Measurements from ENCODE around the gene RNF151.
"Not testable (repeated sequence)": the region's sequence is repeated elsewhere in the genome, so short reads cannot be mapped to it uniquely, and the experiment has no call there.

RNF151 gene, protein sequence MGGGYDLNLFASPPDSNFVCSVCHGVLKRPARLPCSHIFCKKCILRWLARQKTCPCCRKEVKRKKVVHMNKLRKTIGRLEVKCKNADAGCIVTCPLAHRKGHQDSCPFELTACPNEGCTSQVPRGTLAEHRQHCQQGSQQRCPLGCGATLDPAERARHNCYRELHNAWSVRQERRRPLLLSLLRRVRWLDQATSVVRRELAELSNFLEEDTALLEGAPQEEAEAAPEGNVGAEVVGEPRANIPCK

DNA sequence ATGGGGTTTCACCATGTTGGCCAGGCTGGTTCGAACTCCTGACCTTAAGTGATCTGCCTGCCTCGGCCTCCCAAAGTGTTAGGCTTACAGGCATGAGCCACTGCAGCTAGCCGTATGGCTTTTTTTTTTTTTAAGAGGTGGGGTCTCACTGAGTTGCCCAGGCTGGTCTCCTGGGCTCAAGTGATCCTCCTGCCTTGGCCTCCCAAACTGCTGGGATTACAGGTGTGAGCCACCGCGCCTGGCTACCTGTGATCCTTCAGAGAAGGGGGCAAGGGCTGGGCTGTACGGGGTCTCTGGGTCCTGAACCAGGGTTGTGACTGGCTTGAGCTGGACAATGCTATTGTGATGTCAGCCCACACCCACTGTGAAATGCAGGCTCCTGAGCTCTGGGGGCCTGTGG, at the start of gene RNF151:
Gene RNF151 (plus strand): TSS at position 397 of the 400 bp plus-strand sequence. CDS start 26 bp downstream, outside the sequence.
- no peak for DNase-seq

DNA sequence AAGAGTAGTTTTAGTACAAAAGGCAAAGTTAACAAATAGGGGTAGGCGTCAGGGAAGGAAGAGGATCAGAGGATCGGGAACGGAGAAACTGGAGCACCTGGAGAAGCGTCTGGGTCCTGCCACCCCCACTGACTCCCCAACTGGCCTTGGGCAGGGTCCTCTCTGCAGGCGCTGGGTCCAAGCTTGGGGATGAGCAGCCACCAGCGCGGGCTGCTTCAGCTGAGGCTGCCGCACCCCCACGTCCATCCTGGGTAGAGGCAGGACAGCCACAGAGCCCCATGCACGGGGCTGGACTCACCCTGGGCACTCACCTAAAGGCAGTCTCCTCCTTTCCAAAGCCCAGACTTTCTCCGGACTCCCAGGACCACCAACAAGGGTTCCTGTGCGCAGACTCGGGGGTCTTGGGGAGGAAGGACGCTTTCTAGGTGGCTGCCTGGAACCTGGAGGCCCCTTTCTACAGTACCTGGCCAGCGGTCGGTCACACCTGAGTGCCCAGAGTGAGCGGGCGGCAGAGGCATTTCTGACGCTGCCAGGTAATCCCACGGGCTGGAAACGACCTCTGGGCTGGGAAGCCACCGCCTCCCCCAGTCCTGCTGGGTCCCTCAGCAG, 49.5 kb upstream of the RNF151 start:
- no peak for DNase-seq

DNA sequence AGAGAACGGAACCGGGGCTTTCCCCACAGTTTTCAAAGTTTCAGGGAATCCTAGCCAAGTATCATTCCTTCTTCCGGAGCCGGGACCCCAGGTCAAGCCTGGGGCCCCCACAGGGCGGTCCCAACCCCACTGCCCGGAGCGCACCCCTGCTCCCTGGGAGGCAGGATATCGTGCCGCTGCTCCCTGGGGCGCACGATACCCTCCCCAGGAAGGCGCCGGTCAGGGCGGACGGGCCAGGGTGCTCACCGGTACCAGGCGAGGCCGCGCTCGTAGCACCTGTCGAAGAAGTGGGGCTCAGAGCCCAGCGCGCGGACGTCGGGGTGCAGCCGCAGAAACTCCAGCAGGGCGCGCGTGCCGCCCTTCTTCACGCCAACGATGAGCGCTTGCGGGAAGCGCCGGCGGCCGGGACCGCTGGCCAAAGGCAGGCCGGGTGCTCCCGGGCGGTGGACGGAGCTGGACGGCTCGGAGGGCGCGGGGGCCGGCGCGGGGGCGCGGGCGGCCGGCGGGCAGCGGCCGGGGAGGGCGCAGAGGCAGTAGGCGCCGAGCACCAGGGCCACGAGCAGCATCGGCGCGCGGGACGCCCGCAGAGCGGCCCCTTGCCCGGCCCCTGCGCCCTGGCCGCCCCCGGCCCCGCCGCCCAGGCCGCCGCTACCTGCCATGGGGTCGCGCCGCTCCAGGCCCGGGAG, 48.8 kb upstream of the RNF151 start:
- no peak for DNase-seq

DNA sequence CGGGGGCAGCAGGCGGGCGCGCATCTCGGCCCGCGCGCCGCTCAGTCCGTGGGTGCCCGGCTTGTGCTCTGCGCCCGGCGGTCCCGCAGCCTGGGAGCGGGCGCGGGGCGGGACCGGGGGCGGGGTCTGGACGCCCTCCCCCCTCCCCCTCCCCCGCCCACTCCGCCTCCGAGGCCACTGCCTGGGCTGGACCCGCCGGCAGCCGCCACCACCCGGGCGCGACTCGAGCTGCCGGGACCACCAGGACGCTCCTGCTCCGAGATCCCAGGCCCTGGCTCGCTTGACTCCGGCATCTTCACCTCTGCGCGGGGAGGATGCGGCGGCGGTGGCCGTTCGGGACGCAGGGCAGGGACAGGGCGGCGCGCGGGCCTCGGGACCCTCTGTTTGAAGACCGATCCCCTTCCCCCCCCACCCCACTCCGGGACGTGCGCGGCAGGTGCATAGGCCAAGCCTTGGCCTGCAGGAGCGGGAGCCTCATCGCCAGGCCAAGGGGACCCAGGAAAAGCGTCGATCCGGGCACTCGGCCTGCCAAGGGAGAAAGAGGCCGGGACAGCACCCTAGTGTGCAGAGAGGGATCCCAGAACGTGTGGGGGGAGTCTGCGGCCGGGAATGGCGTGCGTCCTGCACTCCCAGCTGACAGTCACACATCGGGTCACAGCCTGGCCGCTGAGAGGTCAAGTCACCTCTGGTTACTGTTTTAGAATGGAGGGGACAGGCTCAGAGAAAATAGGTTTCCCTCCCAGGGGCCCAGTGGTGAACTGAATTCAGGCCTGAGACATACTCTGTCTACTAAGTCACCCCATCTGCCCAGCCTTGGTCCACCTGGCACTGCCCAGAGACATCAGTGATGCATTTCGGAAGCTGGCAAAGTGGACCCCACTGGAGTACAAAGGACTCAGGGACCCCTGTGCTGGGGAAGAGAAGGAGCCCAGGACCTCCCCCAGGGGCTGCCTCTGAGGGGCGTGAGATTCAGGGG, 48.0 kb upstream of the RNF151 start, which contains the start of gene HS3ST6:
Gene HS3ST6 (minus strand): TSS at position 65 of the 976 bp plus-strand sequence. CDS start 92 bp downstream, outside the sequence.
- no peak for DNase-seq

DNA sequence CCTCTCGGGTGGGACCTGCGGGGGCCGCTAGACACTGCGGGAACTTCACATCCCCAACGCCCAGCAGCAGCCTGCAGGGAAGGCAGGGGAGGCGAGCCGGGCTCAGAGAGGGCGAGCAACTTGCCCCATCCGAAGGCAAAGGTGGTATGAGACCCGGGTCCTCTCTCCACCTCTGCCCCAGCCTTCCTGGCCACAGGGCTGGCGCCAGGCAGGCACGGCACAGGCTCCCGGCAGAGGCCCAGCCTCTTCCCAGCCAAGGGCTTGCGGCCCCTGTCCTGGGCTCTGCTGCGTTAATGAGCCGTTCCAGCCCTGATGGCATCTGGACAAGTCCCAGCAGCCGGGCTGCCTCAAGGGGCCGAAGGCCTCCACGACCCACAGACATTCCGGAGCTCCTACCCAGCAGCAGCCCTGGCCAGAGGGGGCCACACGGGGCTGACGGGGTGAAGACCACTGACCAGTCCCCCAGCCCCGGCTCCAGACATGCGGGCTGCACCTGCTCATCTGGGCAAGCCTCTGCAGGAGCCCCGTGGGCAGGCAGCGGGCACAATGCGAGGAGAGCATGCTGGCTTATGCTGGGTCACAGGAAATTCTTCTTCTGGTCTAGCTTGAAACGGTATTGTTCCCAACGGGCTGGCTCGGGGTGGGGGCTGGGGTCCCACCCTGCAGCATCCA, 47.2 kb upstream of the RNF151 start:
- DNase-seq, result no peak

DNA sequence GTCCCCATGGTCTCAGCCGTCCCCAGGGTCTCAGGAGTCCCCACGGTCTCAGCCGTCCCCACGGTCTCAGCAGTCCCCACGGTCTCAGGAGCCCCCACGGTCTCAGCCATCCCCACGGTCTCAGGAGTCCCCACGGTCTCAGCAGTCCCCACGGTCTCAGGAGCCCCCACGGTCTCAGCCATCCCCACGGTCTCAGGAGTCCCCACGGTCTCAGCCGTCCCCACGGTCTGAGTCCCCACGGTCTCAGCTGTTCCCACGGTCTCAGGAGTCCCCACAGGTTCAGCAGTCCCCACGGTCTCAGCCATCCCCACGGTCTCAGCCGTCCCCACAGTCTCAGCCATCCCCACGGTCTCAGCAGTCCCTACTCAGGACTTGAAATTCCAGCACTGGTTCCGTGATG, 46.5 kb upstream of the RNF151 start:
- DNase-seq, result not testable (repeated sequence)

DNA sequence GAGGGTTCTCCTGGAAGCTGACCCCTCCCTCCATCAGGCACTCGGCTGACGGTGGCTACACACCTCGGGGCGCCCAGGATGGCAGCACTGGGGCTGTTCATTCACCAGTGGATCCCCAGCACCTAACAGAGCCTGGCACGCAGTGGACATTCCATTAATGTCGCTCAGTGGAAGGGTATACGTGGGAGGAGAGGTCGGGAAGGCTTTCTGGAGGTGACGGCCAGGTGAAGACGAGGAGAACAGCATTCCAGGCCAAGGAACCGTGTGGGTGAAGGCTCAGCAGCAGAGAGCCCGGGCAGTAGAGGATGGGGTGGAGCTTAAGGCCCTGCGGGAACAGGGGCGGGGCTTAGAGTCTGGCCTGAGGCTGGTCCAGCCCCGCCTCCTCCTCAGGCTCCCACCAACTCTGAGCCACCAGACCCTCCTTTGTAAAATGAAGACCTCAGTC, 45.9 kb upstream of the RNF151 start:
- no peak for DNase-seq

DNA sequence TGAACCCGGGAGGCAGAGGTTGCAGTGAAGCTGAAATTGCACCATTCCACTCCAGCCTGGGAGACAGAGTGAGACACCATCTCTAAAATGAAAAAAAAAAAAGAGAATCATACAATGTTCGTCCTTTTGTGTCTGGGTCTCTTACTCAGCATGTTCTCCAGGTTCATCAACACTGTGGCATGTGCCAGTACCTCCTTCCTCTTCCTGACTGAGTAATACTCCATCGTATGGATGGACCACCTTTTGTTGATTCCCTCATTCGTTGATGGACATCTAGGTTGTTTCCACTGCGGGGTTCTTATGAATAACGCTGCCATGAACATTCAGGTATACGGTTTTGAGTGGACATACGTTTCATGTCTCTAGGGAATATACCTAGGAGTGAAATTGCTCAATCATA, 44.3 kb upstream of the RNF151 start:
- DNase-seq, result no peak

DNA sequence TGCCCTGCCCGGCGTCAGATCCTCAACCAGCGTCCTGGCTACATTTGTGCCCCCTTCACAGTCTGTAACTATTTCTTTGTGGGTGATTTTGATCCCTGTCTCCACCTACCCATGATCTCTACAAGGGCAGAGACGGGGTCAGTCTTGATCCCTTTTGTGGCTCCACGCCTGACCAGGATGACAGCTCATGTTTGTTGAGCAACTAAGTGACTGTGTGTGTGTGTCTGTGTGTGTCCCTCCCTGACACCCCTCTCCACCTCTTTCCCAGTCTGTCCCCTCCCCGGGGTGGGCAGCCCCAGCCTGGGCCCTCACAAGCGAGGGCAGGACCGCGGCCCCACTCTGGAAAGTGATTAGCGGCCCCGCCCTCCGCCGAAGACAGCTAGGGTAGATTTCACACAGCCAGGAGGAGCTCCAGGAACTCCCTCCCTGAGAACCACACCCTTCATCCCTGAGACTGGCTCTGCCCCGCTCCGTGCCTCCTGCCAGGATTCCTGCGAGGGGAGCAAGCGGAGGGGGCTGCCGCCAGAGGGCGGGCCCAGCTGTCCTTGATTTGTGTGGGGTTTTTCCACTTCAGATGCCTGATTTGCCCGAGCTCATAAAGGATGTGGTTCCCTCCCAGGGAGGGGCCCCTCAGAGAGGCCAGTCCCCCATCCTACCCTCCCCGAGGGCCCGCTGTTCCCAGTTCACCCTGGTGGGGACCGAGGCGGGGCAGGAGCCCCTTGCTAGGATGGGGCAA, 43.2 kb upstream of the RNF151 start:
- DNase-seq, result no peak

DNA sequence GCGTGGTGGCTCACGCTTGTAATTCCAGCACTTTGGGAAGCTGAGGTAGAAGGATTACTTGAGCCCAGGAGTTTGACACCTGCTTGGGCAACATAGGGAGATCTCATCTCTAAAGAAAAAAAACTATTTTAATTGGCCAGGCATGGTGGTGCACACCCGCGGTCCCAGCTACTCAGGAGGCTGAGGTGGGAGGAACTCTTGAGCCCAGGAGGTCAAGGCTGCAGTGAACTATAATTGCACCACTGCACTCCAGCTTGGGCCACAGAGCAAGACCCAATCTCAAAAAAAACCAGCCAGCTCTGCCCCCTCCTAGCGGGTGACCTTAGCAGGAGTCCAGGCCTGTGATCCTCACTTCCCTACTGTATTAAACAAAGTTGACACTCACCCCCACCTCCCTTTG, 42.6 kb upstream of the RNF151 start:
- no peak for DNase-seq

DNA sequence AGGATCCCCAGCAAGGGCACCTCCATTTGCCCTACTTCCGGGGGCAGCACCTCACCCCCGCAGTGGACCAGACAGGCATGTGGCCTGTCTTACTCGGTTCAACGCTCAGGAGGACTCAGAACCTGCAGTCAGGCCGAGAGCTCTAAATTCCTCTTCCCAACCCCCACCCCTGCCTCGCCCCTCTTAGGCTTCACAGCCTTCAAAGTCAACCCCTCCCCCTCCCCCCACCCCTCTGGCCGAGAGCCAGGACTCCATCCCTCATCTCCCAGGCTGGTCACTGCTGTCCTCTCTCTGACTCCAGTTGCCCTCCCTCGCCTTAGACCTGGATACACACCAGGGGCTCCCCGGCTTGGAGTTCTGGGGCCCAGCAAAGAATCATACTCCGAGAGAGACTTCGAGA, 40.4 kb upstream of the RNF151 start:
- DNase-seq, result no peak

DNA sequence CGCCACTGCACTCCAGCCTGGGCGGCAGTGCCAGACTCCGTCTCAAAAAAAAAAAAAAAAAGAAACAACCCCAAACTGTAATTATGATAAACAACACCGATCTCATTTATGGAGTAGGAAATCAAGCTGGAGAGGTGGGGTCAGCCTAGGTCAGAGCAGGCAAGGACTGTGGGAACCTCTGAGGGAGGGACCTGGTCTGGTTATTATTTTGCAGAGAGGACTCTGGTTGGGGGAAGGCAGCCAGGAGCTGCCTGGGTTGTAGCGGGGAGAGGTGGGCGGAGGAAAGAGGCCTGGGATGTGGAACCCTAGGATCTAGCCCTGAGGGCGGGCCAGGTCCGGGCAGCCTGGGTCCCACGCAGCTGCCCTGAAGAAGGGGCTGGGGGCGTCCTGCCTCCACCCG, 37.6 kb upstream of the RNF151 start:
- no peak for DNase-seq

DNA sequence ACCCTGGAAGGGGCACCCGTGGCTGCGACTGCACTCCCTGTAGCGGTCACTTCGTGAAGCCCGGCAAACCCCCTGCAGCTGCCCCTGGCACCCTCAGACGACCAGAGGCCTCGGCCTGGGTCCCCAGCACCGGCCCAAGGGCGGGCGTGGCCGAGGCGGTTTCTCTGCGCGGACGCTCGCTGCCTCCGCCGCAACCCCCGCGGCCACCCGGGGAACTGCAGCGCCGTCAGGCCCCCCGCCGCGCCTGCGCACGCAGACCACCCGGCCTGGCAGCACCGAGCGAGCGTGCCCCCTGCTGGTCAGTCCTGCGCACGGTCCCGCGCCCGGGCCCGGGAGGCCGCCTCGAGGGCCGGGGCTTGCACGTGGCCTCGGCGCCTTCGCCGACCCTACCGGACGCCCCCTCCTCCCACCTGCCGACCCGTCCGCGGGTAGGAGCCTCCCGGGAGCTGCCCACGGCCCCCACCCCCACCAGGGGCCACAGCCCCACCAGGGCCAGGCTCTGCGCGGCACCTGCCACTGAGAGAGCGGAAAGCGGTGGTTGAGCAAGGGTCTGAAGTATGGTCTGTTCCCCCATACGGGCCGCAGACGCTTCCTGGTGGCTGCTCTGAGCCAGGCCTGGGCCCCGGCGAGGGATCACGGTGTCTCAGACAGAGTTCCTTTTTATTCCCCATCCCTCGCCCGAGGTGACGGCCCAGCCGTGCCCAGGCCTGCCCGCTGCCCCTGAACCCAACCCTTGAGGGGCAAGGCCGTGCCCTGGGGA, 36.9 kb upstream of the RNF151 start:
- DNase-seq, result no peak

DNA sequence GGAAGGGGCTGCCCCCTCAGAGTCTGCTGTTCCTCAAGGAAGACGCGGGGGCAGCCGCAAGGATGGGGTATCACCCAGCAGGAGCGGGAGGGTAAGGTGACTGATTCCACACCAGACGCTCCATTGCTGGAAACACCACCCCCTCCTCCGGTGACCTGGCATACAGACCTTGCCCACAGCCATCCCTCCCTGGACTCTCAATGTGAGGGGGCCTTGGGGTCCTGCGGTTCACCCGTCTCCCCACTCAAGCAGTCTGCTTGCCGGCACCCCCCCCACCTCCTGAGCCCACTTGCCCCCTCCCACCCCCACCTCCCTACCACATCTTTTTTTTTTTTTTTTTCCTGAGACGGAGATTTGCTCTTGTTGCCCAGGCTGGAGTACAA, 36.3 kb upstream of the RNF151 start:
- DNase-seq, result no peak

DNA sequence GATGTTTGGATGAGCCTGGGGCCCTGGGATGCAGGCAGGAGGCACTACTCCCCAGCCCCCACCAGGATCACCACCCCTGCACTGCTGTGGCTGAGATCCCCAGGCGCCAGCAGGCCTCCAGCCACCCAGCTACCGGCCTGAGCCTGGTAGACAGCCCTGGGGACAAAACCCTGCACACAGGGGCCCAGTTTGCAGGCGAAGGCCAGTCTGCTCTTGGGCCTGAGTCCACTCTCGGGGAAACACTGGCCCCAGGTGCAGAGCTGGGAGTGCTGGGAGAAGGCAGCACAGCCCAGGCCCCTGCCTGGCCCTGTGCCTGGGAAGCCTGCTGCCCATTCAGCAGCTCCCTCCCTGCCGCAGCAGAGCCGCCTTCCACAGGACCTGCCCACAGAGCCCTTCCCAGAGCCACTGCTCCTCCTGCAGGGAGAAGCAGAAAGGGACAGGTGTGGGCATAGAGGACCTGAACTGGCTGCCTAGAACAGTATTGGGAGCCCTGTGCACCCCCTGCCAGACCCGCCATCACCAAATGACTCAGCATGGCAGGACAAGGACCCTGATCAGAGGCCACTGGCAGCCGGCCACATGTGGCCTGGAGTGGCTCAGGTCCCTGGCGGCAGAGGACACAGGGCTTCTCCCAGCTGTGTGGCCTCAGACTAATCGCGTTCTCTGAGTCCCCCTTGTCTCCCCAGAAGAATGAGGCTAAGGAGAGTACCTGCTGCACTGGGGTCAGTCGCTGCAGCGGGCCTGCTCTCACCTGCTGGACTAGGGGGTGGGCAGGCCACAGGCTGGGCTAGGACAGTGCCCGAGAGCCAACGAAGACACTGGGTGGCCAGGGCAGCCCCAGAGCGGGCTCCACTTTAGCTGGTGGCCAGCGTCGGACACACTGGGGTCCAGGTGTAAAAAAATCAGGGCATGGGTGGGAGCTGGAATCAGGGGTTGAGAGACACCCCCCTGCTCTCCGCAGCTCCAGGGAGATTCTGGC, 34.3 kb upstream of the RNF151 start:
- DNase-seq, result no peak

DNA sequence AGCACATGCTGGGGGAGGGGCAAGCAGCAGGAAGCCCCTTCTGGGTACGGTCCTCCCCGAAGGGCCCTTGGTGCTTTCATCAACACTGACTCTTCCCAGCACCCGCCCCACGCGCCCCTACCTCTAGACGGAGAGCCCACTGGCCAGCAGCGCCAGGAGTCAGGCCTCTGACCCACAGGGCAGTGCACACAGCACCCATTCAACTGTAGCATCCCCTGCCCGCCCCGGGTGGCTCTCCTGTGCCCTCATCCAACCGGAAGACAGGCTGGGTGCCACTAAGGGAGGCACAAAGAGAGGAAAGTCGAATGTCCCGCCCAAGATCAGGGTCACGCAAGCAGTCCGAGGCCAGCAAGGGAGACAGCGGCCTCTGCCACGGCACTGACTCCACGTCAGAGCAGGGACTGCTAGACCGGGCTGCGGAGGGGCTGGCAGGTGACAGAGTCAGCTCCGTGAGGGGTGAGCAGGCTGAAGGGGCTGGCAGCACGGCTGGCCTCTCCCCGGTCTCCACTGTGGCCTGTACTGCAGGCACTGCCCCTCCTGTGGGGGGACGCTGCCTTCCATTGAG, 33.5 kb upstream of the RNF151 start:
- DNase-seq, result no peak

DNA sequence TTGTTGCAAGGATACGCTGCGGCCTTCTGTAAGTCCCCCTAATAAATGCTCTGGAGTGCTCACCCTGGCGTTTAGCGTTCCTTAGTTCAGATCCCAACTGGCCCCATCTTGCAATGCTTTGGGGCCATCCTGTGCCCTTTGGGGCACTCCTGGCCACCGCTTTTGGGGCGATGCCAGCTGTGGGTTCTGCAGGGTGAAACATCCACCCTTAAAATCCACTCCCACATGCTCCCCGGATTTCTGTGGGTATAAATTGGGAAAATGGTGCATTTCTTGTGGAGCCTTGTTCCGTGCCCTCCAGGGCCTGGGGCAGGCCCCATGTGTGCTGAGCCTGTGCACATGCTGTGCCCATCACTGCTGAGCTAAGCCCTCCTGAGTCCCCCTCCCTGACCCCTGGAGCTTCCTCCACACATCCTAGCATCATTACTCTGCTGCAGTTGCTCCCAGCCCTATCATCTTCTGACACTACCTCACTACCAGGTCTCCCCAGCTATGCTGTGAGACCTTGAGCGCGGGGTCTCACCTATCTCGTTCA, 29.6 kb upstream of the RNF151 start:
- DNase-seq, result no peak

DNA sequence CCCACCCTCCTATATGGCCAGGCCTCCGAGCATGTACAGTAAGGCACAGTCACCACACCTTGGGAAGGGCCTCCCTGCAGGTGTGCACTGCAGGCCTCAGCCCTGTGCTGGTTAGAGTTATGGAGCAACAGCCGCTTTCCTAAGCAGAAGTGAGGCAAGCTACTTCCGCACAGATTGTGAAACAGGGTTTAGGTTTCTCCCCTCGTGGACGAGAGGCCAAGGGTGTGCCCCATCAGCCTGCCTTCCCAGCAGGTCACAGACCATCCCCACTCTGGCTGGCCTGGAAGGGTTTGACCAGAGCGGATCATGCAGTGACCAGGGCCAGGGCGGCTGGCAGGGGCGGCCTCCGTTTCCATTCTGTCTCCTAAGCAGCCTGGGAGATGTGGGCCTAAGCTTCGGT, 28.3 kb upstream of the RNF151 start:
- DNase-seq, result peak; percentile 51

DNA sequence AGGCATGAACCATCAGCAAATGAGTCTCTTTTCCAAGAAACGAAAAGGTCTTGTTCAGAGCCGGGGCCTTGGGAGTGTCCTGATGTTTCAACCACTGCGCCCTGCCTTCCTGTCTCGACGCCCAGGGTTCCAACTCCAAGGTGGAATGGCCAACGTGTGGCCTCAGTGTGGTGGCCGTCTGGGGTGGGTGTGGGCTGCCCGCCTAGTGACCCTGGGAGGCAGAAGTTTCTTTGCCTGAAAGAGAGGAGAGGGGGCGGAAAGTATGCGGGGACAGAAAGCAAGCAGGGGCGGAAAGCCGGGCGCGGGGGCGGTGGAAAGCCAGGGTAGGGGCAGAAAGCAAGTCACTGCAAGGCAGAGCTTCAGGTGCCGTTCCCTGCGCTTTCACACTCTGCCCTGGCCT, 27.7 kb upstream of the RNF151 start:
- DNase-seq, result no peak
